ENCODE data around the gene FRMD4A.

Gene FRMD4A

GRCh38 chr10:13615650-13616300 is 714.9 kb downstream of the FRMD4A start:
- DNase-seq (ENCODE audit: low read depth in 2 of 2), result no peak

DNA sequence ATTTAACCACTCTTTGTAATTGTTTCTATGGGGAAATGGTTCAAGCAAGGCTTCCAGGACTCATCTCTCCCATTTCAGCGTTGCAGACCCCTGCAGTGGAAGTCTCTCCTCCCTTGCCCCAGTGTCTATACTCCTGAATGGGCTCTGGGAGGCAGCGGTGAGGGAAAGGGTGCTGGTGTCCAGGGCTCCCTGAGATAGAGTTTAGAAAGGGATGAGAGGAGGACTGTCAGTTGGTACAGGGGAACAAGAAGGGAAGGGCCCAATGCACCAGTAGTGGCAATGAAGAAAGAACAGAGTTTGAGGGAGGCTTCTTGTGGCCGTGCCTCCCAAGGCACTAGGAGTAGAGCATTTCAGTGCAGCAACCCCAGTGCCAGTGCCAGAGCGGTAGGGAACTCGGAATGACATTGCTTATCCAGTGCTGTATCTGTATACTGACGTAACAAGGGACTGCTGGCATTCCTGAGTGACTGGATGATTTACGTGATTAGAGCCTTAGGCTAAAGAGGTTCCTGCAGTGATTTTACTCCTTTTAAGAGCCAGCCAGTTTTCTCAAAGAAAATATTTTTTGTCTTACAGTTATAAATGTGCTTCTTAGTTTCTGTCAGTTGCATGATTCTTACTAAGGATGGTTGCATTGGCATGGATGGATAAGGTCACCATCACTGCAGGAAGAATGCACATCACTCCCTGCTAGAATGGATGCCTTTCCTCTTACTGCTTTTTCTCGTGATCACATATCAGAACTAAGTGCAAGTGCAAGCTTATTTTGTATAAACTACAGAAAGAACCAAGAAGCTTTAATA is 716.0 kb downstream of the FRMD4A start:
- DNase-seq (ENCODE audit: low read depth in 2 of 2), result no peak

GRCh38 chr10:13613519-13613918 is 717.2 kb downstream of the FRMD4A start:
- DNase-seq (ENCODE audit: low read depth in 2 of 2), result no peak

DNA sequence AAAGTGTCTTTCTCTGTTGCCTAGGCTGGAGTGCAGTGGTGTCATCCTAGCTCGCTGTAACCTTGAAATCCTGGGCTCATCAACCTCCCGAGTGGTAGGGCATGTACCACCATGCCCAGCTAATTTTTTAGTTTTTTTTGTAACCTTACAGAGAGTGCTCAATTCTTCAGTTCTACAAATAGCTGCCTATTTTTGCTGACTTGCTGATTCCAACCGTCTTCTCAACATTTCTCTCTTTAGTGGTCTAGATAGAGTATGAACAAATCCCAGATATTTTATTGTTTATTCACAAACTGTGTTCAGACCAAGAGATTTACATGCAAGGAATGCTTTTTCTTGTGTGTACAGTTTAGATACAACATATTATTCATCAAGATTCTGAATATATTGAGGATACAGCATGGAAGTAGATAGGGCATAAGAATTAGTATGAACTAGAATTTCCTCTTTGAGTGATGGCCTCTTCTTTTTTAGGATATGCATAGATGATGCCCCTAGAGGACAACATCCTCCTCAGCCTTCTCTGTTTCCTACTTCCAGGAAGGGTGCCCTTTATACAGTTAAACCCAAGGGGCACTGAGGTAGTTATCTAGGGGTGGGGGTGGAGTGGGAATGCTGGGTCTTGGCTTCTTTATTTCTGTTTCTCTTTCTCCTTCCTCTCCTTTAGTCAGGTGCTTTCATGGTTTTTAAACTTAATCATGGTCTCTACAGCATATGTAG is 717.9 kb downstream of the FRMD4A start:
- DNase-seq (ENCODE audit: low read depth in 2 of 2), result no peak

- no peak for DNase-seq (ENCODE audit: low read depth in 2 of 2)
These were observed 722.4 kb downstream of the FRMD4A start for GRCh38 chr10:13608246-13608853.

DNA sequence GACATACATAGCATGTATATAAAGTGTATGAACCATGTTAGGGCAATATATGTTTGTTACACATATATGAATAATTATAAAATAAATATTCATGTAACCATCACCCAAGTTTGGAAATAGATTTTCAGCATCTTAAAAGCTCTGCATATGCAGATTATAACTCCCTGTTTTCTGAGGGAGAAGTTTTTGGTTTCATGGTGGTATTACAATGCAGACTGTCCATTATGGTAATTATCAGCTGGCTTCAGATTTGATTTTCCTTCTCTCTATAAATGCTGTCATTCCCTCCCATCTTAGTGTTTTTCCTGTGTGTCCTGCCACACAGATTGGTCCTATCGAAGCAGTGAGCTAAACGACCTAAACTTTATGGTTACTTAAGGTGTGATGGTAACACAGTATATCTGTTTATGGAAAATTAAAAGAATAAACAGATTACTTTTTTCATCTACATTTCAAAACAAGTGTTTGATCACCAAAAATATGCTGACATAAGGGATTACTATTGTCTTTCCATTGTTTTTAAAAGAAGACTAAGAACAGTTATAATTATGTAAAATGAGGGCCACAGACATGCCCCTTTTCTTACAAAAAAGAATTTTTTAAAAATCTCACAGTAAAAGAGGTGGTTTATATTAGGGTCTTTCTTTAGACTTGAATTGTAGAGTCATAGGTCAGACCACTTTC is 726.2 kb downstream of the FRMD4A start:
- no peak for DNase-seq (ENCODE audit: low read depth in 2 of 2)

GRCh38 chr10:13597909-13598308 is 732.8 kb downstream of the FRMD4A start:
- no peak for DNase-seq (ENCODE audit: low read depth in 2 of 2)

GRCh38 chr10:13594641-13595040 is 736.1 kb downstream of the FRMD4A start:
- DNase-seq (ENCODE audit: low read depth in 2 of 2), result no peak

All from stimulated activated CD4-positive, alpha-beta T cell treated with anti-CD3 and anti-CD28 coated beads, Interleukin-15, amount 100 ng/mL, for 48 hours (primary cell).